HL-60/S4 (cell line): Measurements from ENCODE around the gene ZNF677.
"Not testable (repeated sequence)": the region's sequence is repeated elsewhere in the genome, so short reads cannot be mapped to it uniquely, and the experiment has no call there.

Experiments used
- in situ Hi-C: fragments of 300-500 bp; cut with MboI; formaldehyde crosslinking; loops from 2 replicates; pipeline ENCODE4 v1.14.3; 2022; ENCODE audit warnings: low sequenced_read_pairs

The ZNF677 gene

DNA sequence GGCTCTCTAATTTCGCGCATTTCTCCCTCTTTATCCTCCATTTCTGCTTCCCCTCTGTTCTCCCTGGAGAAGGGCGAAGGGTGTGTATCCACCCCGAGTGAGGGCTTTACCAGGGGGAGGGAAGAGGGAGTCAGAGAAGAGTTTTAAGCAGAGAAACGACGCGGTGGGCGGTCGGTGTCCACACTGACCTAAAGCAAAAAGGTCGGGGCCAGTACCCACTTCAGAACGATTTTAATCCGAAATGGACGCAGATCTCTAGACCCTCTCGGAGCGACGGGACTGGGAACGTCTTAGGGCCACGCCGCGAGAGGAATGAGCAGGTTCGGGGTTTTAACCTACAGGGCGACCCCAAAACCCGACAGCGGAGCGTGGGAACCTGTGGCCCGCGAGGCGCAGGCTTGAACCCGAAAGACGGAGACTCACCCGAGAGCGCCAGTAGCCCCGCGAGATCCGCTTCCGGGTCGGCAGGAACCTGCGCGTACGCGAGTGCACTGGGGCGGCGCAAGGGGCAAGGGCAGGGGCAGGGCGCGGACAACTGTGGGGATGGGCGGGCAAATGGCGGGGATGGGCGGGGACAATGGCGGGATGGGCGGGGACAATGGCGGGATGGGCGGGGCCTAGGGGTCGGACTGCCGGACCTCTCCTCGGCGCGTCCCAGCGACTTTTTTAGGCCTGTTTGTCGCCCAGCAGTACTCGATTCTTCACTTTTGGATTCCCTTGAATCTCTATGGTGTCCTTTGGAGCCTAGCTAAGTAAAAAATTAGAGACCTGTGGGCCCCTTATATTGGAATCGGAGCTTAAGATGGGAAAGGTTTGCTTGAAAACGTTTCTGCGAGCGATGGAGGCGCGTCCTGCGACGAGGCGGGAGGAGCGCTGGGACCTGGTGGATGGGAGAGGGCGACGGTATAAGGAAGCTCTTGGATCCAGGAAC lies at the start of gene ZNF677:
TSS of gene ZNF677 (minus strand) at position 463 of the 931 bp plus-strand sequence. CDS start 3,323 bp downstream, outside the sequence.
- in situ Hi-C loops = no loop called here

DNA sequence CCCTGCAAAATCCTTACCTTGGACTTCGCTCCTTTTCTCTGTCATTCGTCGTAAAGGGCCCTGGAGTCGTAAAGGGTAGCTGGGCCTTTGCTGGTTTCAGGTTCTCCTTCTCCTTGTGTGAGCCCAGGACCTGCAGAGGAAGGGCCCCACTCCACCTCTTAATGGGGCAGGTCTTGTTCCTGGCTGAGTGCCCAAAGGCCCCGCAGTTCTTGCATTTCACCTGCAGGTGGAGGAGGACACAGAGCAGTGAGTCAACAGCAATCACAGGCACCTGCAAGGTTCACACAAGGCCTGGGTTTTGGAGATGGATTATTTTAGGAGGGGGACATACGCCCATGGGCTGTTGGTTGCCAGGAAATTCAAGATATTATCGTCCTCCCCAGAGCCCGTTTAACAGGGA lies 46.7 kb upstream of the ZNF677 start:
- in situ Hi-C loops = not testable (repeated sequence)

DNA sequence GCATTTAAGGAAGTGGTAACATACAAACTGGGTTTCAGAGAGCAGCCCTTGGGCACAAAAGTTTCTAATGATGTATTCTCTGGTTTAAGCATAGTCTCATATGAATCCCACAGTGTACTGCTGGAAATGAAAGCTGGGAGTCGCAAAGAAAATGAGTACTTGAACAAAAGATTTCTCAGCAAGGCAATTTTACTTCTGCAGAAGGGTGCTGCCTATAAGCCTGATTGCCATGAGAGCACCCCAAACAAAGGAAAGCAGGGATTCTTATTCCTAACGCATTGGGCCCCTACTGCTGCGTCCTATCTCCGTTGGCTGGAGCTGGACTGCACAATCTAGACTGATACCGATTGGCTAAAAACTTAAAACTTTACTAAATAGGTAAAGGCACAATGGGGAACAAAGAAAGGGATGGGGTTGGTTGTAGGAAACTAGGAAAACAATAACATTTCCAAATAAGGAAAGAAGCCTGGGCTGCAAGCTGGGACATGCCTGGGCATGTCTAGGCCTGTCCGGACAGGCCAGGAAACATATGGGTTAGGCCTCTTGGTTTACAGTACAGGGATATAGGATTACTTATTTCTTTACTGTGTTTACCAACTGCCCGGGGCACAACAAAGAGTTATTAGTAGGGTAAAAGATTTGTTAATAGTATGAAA lies 40.2 kb upstream of the ZNF677 start:
- in situ Hi-C loops = no loop called here

DNA sequence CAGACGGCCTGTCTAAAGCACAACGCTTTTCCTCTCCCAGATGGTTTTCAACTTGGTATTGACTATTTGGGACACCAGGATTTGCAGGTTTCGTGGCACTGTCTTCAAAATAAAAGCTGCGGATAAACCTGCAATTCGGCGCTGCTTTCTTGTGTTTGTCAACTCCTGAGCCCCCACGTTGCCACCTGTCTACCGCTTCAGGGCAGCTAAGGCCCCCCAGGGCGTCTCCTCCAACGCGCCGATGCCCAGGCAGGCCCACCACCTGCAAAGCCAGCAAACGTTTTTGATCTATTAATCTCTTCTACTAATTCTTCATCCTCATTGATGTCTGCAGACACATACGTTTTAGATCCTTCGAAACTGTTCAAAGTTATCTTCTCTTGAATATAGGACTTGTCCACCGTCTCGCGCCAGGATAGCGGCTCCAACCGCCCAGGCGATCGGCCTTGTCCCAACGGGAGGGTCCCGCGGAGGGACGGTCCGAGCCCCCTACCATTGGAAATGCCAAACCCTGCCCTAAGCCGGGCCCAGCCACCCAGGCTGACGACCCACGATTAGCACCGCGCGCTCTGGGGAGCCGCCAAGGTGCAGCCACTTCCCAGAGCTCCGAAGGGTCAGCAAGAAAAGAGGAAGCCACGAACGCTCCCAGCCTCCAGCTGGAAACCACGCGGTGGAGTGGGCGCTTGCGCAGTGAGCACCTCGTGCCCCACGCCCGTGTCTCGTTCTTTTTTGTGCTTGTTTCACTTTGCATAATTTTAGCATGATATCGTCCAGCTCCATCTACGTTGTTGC lies 36.3 kb upstream of the ZNF677 start:
- in situ Hi-C loops = no loop called here

DNA sequence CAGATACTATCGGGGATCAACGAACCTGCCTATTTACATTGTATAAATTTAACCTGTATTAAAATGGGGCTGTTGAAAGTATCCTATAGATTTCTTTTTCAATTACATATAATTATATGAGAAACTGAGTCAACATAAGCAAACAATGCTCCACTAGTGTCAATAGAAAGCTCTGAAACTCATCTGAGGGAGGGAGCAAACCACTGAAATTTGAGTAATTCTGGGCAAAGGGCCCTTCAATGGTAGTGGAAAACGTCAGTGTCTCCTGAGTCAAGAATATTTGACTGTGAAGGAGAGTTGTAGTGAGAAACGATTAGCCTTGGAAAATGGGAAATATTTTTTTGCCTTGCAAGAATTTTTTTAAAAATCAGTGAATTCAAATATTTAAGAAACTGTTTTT lies 30.4 kb upstream of the ZNF677 start:
- in situ Hi-C loops = no loop called here

DNA sequence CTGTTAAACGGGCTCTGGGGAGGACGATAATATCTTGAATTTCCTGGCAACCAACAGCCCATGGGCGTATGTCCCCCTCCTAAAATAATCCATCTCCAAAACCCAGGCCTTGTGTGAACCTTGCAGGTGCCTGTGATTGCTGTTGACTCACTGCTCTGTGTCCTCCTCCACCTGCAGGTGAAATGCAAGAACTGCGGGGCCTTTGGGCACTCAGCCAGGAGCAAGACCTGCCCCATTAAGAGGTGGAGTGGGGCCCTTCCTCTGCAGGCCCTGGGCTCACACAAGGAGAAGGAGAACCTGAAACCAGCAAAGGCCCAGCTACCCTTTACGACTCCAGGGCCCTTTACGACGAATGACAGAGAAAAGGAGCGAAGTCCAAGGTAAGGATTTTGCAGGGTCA lies 27.3 kb upstream of the ZNF677 start:
- in situ Hi-C loops = not testable (repeated sequence)

DNA sequence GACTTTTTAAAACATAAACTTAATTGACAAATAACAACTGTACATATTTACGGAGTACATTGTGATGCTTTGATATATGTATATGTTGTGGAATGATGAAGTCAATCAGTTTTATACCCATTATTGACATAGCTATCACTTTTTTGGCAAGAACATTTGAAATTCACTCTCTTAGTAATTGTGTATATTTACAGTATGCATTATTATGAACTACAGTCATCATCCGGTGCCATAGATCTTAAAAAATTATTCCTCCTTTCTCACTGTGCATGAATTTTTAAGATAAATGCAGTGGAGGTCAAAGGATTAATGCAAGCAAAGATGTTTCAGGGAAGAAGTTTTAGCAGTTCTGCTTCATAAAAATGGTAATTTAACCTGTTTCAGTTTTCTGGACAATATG lies 20.8 kb upstream of the ZNF677 start:
- in situ Hi-C loops = no loop called here

DNA sequence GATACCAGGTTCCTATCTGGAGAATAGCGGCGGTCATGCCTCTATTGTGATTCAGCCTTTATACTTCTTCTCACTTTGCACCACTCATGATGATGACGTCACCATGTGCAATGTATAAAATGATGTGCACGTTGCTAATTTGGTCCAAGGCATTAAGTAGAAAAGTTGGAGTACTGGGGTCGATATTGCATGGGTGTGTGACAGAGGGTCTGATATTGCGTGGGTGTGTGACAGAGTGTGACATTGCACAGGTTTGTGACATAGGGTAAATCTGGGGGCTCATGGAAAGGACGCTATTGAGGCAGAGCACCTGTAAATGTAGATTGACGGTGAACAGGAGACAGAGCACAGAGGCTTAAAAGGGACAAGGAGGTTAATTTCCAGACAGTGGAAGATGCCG lies 17.4 kb upstream of the ZNF677 start:
- in situ Hi-C loops = no loop called here

DNA sequence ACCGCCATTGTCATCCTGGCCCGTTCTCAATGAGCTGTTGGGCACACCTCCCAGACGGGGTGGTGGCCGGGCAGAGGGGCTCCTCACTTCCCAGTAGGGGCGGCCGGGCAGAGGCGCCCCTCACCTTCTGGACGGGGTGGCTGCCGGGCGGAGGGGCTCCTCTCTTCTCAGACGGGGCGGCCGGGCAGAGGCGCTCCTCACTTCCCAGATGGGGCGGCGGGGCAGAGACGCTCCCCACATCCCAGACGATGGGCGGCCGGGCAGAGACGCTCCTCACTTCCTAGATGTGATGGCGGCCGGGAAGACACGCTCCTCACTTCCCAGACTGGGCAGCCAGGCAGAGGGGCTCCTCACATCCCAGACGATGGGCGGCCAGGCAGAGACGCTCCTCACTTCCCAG lies 15.2 kb upstream of the ZNF677 start:
- in situ Hi-C loops = not testable (repeated sequence)

DNA sequence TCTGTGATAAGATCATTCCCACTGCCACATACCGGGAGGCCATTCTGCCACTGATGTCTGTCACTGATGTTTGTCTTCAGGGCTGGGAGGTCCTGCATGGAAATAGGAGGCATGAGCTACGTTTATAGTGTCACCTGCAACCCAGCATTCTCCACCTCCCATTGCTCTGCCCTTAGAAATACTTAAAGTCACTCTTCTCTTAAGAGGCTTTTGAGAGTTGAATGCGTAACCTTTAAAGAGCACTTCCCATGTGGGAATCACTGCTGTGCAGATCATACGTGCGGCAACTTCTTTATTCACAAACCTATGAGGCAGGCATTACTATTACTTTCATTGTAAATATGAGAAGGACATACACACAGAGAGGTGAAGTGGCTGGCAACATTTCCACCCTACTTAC lies 12.9 kb upstream of the ZNF677 start, which contains the start of gene VN1R4:
TSS of gene VN1R4 (minus strand) at position 101 of the 400 bp plus-strand sequence. CDS start at position 43, 58 bp downstream.
- in situ Hi-C loops = not testable (repeated sequence)

DNA sequence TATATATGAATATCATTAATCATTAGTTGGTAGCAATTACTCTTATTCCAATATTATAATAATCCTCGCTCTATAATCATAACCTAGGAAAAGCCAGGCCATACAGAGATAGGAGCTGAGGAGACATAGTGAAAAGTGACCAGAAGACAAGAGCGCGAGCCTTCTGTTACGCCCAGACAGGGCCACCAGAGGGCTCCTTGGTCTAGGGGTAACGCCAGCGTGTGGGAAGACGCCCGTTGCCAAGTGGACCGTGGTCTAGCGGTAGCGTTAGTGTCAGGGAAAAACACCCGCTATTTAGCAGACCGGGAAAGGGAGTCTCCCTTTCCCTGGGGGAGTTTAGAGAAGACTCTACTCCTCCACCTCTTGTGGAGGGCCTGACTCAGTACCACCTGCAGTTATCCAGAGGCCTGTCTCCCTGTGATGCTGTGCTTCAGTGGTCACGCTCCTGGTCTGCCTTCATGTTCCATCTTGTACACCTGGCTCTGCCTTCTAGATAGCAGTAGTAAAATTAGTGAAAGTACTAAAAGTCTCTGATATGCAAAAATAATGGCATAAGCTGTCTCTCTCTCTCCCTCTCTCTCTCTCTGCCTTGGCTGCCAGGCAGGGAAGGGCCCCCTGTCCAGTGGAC lies 3.2 kb upstream of the ZNF677 start, which contains the start of gene VN1R2:
TSS of gene VN1R2 (plus strand) at position 578 of the 628 bp plus-strand sequence. CDS start 84 bp downstream, outside the sequence.
- in situ Hi-C loops = not testable (repeated sequence)

DNA sequence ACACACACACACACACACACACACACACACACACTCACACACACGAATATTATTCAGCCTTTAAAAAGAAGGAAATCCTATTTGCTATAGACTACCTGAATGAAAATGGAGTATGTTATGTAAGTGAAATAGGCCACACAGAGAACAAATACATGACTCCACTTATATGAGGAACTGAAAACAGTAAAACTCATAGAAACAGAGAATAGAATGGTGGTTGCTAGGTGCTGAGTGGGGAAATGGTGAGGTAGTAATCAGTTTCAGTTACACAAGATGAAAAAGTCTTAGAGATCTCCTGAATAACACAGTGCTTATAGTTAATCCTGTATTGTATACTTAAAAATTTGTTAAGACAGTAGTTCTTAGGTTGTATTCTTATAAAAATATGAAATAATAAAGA lies 8.2 kb downstream of the ZNF677 start:
- in situ Hi-C loops = no loop called here

DNA sequence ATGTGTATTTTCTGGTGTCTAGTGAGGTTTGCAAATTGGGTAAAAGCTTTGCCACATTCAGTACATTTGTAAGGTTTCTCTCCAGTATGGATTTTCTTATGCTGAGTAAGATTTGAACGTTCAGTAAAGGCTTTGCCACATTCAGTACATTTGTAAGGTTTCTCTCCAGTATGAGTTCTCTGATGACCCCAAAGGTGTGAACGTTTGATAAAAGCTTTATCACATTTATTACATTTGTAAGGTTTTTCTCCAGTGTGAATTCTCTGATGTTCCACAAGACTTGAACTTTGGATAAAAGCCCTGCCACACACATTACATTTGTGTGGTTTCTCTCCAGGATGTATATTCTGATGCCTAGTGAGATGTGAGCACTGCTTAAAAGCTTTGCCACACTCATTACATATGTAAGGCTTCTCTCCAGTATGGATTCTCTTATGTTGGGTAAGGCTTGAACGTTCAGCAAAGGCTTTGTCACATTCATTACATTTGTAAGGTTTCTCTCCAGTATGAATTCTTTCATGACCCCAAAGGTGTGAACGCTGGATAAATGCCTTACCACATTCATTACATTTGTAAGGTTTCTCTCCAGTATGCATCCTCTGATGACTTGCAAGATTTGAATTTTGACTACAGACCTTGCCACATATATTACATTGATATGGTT lies 17.4 kb downstream of the ZNF677 start:
- in situ Hi-C loops = no loop called here

DNA sequence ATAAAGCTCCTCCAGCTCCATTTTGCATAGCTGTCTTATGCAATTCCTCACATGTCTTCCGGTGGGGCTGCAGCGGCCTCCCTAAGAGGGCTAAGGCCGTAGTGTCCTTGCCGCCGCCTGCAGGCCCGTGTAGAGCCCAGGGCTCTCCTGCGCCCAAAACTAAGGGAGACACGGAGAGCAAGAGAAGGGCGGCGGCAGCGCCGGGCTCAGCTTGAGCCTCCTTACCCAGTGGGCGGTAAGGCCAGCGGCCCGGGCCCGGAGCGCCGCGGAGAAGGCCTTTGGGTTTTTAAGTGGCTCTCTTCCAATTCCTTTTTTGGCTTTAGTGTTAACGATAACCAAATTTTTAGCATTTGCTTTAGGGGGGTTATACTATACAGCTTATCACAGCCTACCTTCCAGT lies 30.1 kb downstream of the ZNF677 start:
- in situ Hi-C loops = no loop called here

DNA sequence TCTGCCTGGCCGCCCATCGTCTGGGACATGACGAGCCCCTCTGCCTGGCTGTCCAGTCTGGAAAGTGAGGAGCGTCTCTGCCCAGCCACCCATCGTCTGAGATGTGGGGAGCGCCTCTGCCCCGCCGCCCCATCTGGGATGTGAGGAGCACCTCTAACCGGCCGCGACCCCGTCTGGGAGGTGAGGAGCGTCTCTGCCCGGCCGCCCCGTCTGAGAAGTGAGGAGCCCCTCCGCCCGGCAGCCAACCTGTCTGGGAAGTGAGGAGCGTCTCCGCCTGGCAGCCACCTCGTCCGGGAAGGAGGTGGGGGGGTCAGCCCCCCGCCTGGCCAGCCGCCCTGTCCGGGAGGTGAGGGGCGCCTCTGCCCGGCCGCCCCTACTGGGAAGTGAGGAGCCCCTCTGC lies 32.0 kb downstream of the ZNF677 start:
- in situ Hi-C loops = not testable (repeated sequence)

DNA sequence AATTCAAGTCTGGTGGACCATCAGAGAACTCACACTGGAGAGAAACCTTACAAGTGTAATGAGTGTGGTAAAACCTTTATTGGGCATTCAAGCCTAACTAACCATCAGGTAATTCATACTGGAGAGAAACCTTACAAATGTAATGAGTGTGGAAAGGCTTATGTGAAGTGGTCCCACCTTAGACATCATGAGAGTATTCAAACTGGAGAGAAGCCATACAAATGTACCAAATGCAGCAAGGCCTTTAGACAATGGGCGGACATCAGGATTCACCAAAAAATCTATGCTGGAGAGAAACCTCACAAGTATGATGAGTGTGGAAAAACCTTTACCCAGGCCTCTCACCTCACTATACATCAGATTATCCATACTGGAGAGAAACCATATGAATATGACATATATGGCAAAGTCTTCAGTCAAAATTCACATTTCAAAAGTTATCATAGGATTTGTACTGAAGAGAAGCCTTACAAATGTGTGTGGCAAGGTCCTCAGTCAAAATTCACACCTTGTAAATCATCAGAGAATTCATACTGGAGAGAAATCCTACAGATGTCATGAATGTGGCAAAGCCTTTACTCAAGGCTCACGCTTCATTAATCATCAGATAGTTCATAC lies 41.9 kb downstream of the ZNF677 start:
- in situ Hi-C loops = no loop called here

DNA sequence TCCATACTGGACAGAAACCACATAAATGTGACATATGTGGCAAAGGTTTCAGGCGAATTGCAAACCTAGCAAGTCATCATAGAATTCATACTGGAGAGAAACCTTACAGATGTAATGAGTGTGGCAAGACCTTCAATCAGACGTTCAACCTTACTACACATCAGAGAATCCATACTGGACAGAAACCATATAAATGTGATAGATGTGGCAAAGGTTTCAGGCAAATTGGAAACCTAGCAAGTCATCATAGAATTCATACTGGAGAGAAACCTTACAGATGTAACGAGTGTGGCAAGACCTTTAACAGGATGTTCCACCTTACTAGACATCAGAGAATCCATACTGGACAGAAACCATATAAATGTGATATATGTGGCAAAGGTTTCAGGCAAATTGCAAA lies 43.1 kb downstream of the ZNF677 start:
- in situ Hi-C loops = not testable (repeated sequence)

DNA sequence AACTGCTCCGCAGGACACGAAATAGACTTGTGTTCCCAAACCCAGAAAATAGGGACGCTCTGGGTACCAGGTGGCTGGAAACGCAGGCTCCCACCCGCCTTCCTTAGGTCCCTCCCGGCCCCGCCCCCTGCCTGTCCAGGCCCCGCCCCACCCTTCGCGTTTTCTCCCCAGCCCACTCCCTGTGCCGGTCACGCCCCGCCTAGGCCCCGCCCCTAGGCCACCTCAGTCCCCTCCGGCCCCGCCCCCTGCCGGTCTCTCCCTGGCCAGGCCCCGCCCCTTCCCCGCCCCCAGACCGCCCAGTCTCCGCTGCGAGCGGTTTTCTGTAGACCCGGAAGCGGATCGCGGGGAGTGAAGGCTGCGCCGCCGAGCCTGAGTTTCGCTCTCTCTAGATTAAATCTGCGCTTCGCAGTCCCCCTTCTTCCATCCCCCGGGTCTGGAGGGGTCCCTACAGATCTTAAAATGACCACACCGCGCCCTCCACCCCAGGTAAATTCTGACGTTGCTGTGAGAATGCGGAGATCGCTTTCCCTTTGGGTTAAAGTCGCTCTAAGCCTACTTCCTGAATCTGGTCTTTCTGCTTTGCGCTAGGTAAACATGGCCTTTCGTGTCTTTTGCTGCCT lies 57.8 kb downstream of the ZNF677 start:
- in situ Hi-C loops = no loop called here

DNA sequence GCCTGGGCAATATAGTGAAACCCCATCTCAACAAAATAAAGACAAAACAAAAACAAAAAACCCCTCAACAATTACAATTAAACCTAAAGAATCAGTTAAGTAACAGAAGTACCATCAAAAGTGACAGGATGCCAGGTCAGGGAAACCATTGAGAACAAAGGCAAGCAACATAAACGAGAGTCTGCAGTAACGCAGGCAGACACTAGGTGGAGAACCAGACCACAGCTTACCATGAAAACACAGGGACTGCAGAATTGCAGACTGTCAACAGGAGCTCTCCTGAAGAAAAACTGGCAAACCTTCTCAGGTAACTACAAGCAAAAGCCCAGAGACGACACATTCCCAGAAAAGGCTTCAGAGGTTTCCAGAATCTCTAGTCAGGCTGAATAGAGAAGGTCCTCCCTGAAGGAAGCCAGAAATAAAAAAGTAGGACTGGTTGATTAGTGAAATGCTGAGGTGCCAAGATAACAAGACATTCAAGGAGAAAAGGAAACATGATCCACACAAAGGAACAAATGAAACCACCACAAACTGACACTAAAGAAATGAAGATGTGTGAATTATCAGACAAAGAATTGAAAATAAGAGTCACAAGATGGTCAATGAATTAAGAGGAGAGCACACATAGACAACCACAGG lies 59.3 kb downstream of the ZNF677 start:
- in situ Hi-C loops = no loop called here
